GM21786 (cell line): Measurements from ENCODE around the gene EPB41L2.
"Not testable (repeated sequence)": the region's sequence is repeated elsewhere in the genome, so short reads cannot be mapped to it uniquely, and the experiment has no call there.

Experiments used
- ATAC-seq: cut with Tn5 transposase; IDR thresholded peaks from one replicate; pipeline ENCODE4 v1.9.1; 2021; ENCODE audit not compliant: unreplicated experiment

The EPB41L2 gene

DNA sequence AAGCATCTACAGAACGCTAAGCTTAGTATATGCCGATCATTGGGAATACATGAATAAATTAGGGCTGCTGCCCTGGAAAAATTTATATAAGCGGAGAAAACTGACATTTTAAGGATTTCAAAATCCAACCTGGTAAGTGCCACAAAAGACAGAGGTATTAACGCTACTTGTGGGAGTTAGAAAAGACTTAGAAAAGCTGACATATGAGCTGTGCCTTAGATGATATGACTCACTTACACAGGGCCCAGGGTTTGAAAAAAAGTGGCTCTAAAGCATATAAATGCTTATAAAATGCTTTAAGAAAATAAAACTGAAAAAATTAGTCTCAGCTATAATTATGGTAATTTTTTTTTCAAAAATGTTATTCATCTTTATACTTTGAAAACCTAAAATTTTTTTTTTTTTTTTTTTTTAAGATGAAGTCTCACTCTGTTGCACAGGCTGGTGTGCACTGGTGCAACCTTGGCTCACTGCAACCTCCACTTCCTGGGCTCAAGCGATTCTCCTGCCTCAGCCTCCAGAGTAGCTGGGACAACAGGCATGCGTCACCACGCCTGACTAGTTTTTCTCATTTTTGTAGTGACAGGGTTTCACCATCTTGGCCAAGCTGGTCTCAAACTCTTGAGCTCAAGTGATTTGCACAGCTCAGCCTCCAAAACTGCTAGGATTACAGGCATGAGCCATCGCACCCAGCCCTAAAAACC lies 25.7 kb downstream of the EPB41L2 start:
- ATAC-seq: no peak

DNA sequence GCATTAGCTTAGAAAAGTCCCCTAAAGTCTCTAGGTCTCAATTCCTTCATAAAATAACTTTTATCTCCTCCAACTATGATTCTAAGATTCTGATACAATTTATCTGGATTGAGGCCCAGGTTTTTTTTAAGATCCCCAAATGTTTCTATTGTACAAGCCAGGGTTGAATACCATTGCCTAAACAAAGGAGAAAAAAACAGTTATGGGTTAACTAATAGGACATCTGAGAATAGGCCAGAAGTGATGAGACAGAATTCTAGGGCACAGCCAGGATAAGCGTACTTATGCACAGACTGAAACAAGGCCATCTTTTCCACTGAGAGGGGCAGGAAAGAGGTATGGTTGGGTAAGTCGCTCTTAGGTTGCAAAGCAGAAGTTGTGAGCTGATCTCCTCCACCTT lies 26.4 kb downstream of the EPB41L2 start:
- no peak for ATAC-seq

DNA sequence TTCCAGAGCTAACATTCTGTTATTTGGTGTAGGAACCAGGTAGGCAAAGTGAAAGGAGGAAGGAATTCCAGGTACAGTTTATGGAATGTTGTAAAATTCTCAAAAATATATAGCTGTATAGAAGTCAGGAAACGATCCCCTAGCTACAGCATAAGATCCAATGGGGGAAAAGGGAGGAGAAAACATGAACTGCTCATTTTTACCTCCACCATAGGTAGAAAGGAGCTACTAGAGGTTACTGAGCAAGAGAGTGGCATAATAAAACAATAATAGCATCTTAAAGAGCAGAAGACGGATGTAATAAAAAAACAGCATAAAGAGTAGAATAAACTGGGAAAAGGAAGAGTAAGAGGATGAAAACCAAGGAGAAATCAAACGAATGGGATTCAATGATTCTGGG lies 26.9 kb downstream of the EPB41L2 start:
- no peak for ATAC-seq

DNA sequence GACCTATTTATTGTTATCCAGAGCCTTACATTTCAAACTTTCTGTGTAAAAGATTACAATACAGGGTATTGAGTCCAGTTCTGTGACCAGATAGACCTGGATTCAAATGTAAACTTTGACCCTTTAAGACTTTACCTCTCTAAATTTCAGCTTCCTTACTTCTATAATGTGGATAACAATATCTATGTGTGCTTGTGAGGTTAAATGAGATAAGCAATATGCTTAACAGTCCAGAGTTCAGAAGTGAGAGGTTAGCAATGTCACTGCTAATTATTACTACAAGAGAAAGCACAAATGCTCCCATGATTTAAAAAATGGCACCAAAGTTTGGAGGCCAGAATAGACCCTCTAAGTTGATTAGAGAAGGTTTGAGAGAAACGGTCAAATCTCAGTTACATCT lies 27.5 kb downstream of the EPB41L2 start:
- ATAC-seq: no peak

DNA sequence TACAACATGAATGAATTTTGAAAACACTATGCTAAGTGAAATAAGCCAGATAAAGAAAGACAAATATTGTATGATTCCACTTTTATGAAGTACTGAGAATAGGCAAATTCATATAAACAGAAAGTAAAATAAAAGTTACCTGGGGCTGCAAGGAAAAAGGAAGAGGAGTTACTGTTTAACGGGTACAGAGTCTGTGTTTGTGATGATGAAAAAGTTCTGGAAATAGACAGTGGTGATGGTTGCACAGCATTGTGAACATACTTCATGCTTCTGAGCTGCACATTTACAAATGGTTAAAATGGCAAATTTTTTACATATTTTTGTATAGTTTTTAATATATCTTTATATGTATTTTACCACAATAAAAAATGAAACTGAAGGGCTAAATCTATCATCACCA lies 29.4 kb downstream of the EPB41L2 start:
- no peak for ATAC-seq

DNA sequence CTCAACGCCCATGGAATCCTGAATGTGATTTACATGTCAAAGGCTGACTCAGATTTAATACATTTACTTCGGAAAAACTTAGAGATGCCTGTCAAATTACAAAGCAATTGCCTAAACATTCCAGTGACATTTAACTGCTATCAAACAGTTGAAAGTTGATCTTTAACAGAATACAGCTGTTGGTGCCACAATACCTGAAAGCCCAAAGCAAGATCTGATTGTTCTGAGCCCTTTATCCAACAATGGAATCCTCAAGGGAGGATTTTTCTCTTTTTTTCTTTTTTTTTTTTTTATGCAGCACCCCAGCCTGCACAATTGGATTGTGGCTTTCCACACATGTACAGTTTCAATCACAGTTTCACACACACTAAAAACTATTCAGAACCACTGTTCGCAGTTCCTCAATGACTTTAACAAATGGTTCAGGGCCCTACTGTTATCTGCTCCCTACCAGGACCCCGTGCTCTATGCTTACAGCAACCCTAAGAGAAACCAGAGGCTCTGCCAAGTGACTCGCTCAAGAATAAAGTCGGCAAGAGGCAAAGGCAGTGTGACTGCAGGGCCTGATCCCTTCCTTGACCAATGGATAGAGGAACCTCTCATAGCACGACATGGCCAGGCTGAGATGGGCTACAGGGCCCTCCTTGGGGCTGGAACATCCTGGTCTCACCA lies 33.3 kb downstream of the EPB41L2 start:
- ATAC-seq: peak; percentile 97

DNA sequence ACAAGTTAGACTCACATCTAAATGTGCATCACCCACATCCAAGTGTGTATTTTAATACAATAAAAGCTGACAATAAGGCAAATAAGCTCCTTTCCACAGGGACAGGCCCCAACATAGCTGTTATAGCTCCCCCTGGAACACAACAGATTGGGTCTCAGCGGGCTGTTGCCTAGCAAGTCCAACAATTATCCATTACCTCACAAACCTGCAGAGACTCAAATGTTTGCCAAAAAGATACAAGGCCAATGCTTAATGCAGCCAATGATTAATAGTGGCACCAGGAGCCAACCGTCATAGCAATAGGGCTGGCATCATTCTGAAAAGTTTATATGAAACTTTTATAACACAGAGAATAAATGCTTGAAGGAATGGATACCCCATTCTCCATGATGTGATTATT lies 35.7 kb downstream of the EPB41L2 start:
- no peak for ATAC-seq

DNA sequence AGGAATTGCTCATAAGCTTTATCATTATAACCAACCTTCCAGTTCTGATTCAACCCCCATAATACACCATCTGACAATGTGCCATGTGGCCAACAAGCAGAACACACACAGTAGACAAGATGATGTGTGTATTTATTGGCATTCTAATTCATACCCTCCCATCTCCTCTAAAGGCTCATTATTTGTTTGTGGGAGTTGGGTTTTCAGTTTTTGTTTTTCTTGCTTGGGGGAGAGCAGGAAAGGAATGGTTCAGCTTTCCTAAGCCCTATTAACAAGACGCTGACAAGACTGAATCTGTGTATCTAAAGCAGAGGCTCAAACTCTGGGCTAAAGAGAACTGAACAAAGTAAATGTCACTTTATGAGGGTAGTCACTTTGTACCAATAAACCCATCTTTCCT lies 36.8 kb downstream of the EPB41L2 start:
- ATAC-seq: no peak

DNA sequence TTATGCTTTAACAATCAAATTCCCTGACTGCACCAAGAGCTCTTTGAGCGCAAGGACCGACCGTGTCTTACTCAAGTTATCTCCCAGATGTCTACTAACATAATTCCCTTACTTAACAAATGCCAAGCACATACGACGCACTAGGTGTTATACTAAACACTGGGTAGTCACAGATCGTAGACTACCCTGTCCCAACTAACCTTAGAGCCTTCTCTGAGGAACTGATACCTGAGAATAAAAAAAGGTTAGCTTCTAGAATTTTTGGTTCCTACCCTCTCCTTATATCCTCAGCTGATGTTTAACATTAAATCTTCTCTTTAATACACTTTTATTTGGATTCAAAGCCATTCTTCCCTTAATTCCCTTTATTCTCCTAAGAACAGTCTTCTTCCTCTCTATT lies 38.5 kb downstream of the EPB41L2 start:
- no peak for ATAC-seq

DNA sequence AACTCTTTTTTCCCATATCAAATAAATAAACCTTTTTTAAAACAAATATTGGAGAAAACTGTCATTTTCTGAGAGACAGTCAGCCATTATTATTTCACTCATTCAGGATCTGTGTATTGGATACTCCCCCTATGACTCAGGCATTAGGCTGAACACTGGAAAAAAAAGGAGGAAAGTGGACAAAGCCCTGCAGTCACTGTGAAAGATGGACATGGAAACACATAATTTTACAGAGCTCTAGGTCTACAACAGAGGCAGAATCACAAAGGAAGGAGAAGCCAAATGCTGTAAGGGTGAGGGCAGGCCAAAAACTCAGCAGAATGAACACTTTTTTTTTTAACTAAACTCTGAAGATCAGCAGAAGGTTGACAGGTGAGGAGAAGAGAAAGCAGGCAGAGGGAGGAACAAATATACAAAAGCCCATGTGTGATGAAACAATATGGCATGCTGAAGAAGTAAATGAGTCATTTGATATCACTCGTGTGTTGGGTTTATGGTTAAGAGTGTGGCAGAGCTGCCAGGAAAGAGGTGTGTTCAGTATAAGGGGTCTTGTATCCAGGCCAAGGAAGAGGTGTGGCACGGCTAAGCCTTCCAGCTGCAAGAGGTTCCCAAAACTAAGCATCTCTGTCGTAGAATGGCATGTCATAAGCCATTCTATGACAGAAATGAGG lies 39.1 kb downstream of the EPB41L2 start:
- ATAC-seq: no peak

DNA sequence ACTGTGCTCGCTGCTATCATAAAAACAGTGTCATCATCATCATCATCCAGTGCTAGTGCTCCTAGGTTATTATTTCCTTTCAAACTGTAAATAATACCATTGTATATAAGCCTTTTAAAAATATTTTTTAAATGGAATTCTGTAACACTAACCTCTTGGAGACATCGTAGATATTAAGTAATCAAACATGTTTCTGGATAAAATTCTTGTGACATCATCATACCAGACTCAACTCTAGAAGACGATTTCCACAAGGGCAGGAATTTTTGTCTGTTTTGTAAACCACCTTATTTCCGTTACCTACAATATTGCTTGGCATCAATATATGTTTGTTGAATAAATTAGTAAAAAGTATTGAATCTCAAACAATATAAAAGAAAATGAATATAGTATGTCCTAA lies 40.4 kb downstream of the EPB41L2 start:
- ATAC-seq: no peak

DNA sequence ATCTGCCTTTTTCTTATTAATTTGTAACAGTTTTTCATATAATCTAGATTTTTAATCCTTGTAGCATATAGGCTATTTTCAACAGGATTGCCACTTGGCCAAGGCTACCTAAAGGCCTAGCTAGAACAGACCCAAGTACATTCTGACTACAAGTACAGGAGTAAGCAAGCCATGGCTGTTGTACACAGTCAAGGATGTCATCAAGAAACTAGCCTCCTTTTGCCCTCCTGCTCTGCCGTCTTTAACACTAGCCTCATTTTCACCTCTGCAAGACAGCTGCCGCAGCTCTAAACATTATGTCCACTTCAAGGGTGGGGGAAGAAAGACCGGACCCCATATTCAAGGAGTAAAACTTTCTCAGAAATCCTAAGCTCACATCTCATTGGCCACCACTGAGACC lies 45.1 kb downstream of the EPB41L2 start:
- no peak for ATAC-seq

DNA sequence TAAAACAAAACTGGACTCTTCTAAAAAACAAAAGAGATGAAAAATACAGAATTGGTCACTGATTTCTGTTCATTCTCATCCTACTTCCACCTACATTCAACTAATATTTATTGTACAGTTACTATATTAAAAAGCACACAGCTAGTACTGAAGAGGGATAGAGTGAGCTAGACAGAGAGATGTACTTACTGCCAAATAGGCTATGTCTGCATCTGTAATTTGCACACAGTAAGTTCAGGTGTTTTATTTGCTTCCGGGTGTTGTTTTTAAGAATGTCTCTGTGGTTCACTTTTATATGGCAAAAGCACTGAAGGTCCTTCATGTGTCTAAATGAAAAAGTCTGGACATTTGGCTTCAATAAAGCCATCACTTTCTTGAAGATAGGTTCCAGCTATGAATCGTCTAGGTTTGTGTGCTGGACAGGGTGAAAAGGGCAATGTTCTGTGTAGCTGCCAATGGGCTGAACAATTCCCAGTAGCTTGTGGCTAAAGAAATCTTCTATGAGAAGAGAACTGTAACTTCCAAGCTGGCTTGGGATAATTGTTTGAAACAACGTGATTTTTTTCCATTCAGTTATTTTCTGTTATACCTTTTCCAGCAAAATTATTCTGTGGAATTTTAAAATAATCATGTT lies 47.3 kb downstream of the EPB41L2 start:
- ATAC-seq: no peak

DNA sequence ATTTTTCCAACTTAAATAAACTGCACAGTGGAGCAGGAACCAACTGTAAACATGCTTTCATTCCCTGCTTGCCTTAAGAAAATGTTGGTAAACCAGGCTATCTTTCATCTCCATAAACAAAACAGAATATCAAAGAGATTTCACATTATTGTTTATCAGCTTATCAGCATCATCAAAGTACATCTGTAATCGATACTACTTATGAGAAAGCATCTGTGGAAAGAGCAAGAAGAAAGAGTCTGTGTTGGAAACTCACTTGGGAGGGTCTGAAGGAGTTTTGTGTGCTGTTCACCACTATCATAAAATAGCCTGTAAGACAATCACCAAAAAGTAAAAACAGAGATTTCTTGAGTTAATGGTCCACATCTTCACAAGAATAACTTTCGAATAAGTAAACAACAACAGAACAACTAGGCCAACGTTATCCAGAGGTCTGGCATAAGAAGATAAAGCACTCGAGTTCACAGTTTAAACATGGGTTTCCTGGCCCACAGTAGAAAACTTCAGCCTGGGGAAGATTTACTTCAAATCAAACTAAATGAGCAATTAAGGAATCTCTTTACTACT lies 47.9 kb downstream of the EPB41L2 start:
- no peak for ATAC-seq

DNA sequence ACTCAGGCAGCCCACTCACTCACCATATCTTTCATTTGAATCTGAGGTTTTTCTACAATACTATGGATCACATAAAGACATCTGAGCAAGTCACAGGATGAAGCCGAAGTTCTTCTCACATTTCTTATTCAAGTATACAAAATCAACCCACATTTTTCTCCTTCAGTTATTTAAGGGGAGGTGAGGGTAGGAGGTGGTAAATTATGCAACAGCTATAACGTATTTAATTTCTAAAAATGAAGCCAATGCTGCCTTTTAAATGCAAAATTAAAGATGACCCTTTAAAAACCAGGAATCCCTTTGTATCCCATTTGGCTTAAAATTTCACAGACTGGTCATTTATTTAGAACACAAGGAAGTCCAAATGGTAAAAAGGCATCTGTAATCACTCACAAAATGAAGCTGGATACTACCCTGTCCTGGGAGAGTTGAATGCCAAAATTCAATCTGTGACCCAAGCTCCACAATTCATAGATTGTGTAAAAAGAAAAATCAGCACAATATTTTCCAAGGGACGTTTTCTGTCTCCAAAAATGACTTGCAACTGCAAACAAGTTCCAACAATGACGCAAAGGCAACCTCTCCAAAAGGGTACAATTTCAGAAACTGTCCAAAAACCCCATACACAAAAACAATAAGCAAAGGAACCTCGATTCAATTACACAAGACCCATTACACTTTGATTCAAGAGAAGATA lies 48.8 kb downstream of the EPB41L2 start:
- ATAC-seq: no peak

DNA sequence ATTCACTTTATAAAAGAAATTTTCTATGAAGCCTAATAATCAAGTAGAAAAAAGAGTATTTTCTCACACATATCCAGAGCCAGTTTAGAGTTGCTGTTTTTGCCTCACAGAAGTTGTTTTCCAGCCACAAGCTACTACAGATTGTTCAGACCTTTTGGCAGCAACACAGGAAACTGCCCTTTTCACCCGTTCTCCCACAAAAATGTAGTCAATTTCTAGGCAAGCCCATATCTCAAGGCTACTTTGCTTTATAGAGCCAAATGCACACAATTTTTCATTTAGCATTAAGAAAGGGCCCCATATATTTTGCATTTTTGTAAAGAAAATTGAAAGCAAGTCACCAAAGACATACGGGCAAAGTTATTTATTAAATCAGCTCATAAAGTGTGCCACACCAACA lies 49.5 kb downstream of the EPB41L2 start:
- no peak for ATAC-seq

DNA sequence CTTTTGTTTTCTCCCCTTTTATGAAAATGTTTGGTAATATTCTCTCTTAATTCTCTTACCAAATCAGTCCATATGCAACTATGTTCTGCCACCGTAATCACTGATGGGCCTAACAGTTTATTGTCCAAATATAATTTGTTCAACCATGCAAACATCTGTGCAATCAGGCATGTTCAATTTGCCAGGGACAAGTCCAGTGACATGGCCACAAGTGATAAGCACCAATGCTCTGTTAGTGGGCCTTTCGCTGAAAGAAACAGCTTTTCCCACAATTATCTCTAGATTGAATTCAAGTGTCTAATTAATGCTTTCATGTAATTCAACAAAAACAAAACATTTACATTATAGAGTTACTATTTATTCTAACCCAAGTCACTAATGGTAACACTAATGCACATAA lies 53.3 kb downstream of the EPB41L2 start:
- no peak for ATAC-seq

DNA sequence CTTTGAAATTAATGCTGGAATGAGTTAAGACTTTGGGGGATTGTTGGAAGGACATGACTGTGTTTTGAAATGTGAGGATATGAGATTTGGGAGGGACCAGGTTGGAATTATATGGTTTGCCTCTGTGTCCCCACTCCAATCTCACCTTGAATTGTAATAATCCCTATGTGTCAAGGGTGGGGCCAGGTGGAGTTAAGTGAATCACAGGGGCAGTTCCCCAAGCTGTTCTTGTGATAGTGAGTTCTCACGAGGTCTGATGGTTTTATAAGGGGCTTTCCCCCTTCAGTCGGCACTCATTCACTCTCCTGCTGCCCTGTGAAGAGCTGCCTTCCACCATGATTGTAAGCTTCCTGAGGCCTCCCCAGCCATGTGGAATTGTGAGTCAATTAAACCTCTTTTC lies 54.1 kb downstream of the EPB41L2 start:
- not testable (repeated sequence) for ATAC-seq

DNA sequence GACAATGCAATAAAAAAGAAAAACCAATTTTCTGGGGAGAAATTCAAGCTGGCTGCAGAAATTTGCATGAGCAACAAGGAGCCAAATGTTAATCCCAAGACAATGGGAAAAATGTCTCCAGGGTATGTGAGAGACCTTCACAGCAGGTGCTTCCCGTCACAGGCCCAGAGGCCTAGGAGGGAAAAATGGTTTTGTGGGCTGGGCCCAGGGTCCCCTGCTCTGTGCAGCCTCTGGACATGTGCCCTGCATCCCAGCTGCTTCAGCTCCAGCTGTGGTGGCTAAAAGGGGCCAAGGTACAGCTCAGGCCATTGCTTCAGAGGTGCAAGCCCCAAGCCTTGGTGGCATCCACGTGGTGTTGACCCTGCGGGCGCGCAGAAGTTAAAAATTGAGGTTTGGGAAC lies 55.1 kb downstream of the EPB41L2 start:
- not testable (repeated sequence) for ATAC-seq

DNA sequence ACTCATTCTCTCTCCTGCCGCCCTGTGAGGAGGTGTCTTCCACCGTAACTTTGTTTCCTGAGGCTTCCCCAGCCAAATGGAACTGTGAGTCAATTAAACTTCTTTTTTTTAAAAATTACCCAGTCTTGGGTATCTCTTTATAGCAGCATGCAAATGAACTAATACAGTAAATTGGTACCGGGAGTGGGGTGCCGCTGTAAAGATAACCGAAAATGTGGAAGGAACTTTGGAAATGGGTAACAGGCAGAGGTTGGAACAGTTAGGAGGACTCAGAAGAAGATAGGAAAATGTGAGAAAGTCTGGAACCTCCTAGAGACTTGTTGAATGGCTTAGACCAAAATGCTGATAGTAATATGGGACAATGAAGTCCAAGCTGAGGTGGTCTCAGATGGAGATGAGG lies 55.8 kb downstream of the EPB41L2 start:
- ATAC-seq: no peak

DNA sequence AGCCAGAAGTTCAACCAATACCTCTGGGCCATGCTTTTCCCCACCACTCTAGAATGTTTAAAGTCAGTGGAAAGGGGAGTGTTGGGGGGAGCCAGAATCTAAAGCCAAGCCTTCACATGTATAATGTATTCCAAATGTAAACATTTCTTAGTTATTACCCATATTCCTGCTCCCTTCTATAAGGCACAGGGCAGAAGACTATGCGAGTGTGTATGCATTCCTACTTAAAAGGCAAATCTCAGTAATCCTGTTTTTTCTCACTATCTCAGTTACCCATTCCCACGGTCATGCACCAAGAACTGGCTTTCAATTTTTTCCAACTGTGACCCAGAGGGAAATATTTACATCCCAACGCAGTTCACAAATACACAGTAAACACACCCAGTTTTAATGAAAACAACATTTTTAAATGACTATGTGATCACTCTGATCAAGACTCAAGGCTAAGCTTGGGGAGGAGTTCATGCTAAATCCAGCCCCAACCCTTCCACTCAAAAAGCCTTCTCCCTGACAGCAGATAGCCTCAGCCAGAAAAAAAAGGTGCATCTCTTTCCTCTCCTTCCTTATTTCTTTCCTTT lies 57.5 kb downstream of the EPB41L2 start:
- ATAC-seq: no peak
